Tibial artery (tissue), 4 donors: ENCODE data around the gene IFT122.

ENCODE experiments used
- DNase-seq, 2 donors: peaks; one replicate each; pipeline ENCODE4 v3.0.0-alpha.2; 2019
- H3K27ac ChIP-seq, 2 donors: fragments of 200-600 bp; sonication (generic) in 1 of 2; 1 replicate in 1 of 2; 2 replicates in 1 of 2; pipeline ENCODE4 v1.5.1; 2018 to 2019; ENCODE audit warnings: mild to moderate bottlenecking in 1 of 2
- H3K27me3 ChIP-seq, 2 donors: fragments of 200-600 bp; sonication (generic) in 1 of 2; one replicate each; pipeline versions ENCODE4 v1.5.1 to v1.6.0; 2016 to 2019
- H3K36me3 ChIP-seq, 3 donors: fragments of 200-600 bp; sonication (generic) in 2 of 3; one replicate each; pipeline ENCODE4 v1.5.1; 2016 to 2019; ENCODE audit warnings: mild to moderate bottlenecking in 2 of 3
- H3K4me1 ChIP-seq, 4 donors: fragments of 200-600 bp; sonication (generic) in 2 of 4; 1 replicate in 3 of 4; 2 replicates in 1 of 4; pipeline ENCODE4 v1.5.1; 2016 to 2019
- H3K4me3 ChIP-seq, 2 donors: fragments of 200-600 bp; sonication (generic) in 1 of 2; 1 replicate in 1 of 2; 2 replicates in 1 of 2; pipeline ENCODE4 v1.5.1; 2018 to 2019; ENCODE audit warnings: mild to moderate bottlenecking in 2 of 2
- H3K9me3 ChIP-seq, 3 donors: fragments of 200-600 bp; sonication (generic) in 1 of 3; one replicate each; pipeline ENCODE4 v1.5.1; 2016 to 2019
- CTCF ChIP-seq, 2 experiments: fragments of 200-600 bp in 1 of 2; fragments of 450-650 bp in 1 of 2; IDR thresholded peaks; one replicate each; pipeline ENCODE4 v1.5.1; 2017 to 2019; ENCODE audit warnings: antibody characterized with exemption in 2 of 2, mild to moderate bottlenecking in 1 of 2, moderate library complexity in 1 of 2
- intact Hi-C: fragments of 100-400 bp; cut with DNase I; formaldehyde crosslinking; loops from one replicate; pipeline ENCODE4 v1.15.0; 2023; ENCODE audit warnings: low total_unique reads

The IFT122 gene

GRCh38 chr3:129555616-129556357, 115.8 kb downstream of the IFT122 start:
- no peak for TF ChIP-seq CTCF (IDR thresholded peaks at IDR 0.05)
- H3K27me3 ChIP-seq = no peaks in the 10 kb centered on the region
- H3K4me3 ChIP-seq = no peak overlapping the region
- intact Hi-C loops = loop anchor here (5.0 kb wide), 2 partner anchors 47 to 63 kb away; no protein-coding TSS in a partner anchor
- peak overlapping the region in 1 of 2 donors; percentile 47 for H3K27ac ChIP-seq
- peaks cover 13 to 36% (median 18%) of the 10 kb centered on the region in 3 donors for H3K36me3 ChIP-seq
- H3K9me3 ChIP-seq = no peaks in the 10 kb centered on the region
- no peak for DNase-seq
- peaks cover 7 to 88% (median 69%) of the 10 kb centered on the region in 4 donors for H3K4me1 ChIP-seq

GRCh38 chr3:129556358-129556695, 116.3 kb downstream of the IFT122 start:
- DNase-seq = no peak
- no peaks in the 10 kb centered on the region for H3K9me3 ChIP-seq
- H3K27me3 ChIP-seq = no peaks in the 10 kb centered on the region
- H3K4me3 ChIP-seq = no peak overlapping the region
- peaks cover 8 to 93% (median 75%) of the 10 kb centered on the region in 4 donors for H3K4me1 ChIP-seq
- H3K27ac ChIP-seq = peak overlapping the region in 1 of 2 donors; percentile 90
- no peak for TF ChIP-seq CTCF (IDR thresholded peaks at IDR 0.05)
- H3K36me3 ChIP-seq = peaks cover 13 to 36% (median 18%) of the 10 kb centered on the region in 3 donors
- intact Hi-C loops = loop anchor here (5.0 kb wide), 2 partner anchors 46 to 64 kb away; no protein-coding TSS in a partner anchor

GRCh38 chr3:129556890-129557547, 117.0 kb downstream of the IFT122 start:
- H3K36me3 ChIP-seq = peaks cover 13 to 40% (median 21%) of the 10 kb centered on the region in 3 donors
- H3K4me3 ChIP-seq = no peak overlapping the region
- intact Hi-C loops = loop anchor here (5.0 kb wide), 2 partner anchors 45 to 65 kb away; no protein-coding TSS in a partner anchor
- no peak for TF ChIP-seq CTCF (IDR thresholded peaks at IDR 0.05)
- H3K27ac ChIP-seq = peak overlapping the region; percentile 86 to 90
- DNase-seq = no peak
- H3K9me3 ChIP-seq = no peaks in the 10 kb centered on the region
- H3K4me1 ChIP-seq = peaks cover 12 to 98% (median 82%) of the 10 kb centered on the region in 4 donors
- no peaks in the 10 kb centered on the region for H3K27me3 ChIP-seq

GRCh38 chr3:129557548-129557894, 117.5 kb downstream of the IFT122 start:
- intact Hi-C loops = loop anchor here (5.0 kb wide), 2 partner anchors 45 to 65 kb away; no protein-coding TSS in a partner anchor
- Histone ChIP-seq H3K27me3 (no peaks in the 10 kb centered on the region), H3K9me3 (no peaks in the 10 kb centered on the region), H3K4me1 (peaks cover 12 to 98% (median 81%) of the 10 kb centered on the region in 4 donors), H3K4me3 (no peak overlapping the region), H3K27ac (peak overlapping the region; percentile 86 to 90), H3K36me3 (peaks cover 16 to 45% (median 26%) of the 10 kb centered on the region in 3 donors)
- no peak for TF ChIP-seq CTCF (IDR thresholded peaks at IDR 0.05)
- DNase-seq = peak; percentile 78 to 92

- Histone ChIP-seq H3K27ac (peak overlapping the region; percentile 86 to 90), H3K4me1 (peaks cover 12 to 98% (median 78%) of the 10 kb centered on the region in 4 donors), H3K4me3 (no peak overlapping the region), H3K9me3 (no peaks in the 10 kb centered on the region), H3K27me3 (no peaks in the 10 kb centered on the region), H3K36me3 (peaks cover 23 to 52% (median 34%) of the 10 kb centered on the region in 3 donors)
- intact Hi-C loops = loop anchor here (5.0 kb wide), 2 partner anchors 44 to 66 kb away; no protein-coding TSS in a partner anchor
- no peak for DNase-seq
- TF ChIP-seq CTCF (IDR thresholded peaks at IDR 0.05) = no peak
These were observed 118.2 kb downstream of the IFT122 start for GRCh38 chr3:129558081-129558771.
